GM18868 (cell line): ENCODE results near the gene ARHGAP45.
"Not testable (repeated sequence)": the region's sequence is repeated elsewhere in the genome, so short reads cannot be mapped to it uniquely, and the experiment has no call there.

Experiments used
- ATAC-seq: cut with Tn5 transposase; IDR thresholded peaks from one replicate; pipeline ENCODE4 v1.9.1; 2021; ENCODE audit warnings: mild to moderate bottlenecking, moderate library complexity; ENCODE audit not compliant: unreplicated experiment

Gene ARHGAP45

GRCh38 chr19:1129084-1129483 is 62.1 kb downstream of the ARHGAP45 start:
- not testable (repeated sequence) for ATAC-seq

- no peak for ATAC-seq
Observed at GRCh38 chr19:1129535-1129934, 62.6 kb downstream of the ARHGAP45 start.

- no peak for ATAC-seq
Observed at GRCh38 chr19:1130771-1131717, 64.1 kb downstream of the ARHGAP45 start.

GRCh38 chr19:1131718-1132551 is 65.0 kb downstream of the ARHGAP45 start:
- peak; percentile 55 for ATAC-seq

GRCh38 chr19:1132552-1133383 is 65.8 kb downstream of the ARHGAP45 start:
- ATAC-seq: peak; percentile 9

GRCh38 chr19:1133471-1133929 is 66.5 kb downstream of the ARHGAP45 start:
- no peak for ATAC-seq

- ATAC-seq: no peak
Observed at GRCh38 chr19:1134431-1134830, 67.5 kb downstream of the ARHGAP45 start.

- no peak for ATAC-seq
Observed at GRCh38 chr19:1135454-1135853, 68.5 kb downstream of the ARHGAP45 start.

- no peak for ATAC-seq
Observed at GRCh38 chr19:1136201-1136600, 69.2 kb downstream of the ARHGAP45 start.
